ENCODE results near the gene NR1H4. TPM values are rescaled to one million over a fixed set of nuclear protein-coding genes. Genes with fewer than 3 reads are reported as not detected.
"Not testable (repeated sequence)": the region's sequence is repeated elsewhere in the genome, so short reads cannot be mapped to it uniquely, and the experiment has no call there.

NR1H4 gene
- total RNA-seq = not detected

DNA sequence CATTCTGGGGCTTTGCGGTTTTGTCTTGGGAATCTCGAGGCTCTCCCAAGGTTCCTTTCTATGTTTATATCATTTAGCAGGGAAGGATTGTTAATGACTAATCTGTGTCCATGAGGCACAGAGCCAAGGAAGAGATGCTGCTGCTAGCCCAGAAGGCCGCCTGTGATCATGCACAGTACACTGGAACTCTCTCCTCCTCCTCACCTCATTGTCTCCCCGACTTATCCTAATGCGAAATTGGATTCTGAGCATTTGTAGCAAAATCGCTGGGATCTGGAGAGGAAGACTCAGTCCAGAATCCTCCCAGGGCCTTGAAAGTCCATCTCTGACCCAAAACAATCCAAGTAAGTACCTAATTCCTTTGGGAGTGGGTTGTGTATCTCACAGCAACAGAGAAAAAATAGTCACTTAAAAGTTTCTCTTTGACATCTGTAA lies at the start of gene NR1H4:
Gene NR1H4 (plus strand): TSS at position 151 of the 435 bp plus-strand sequence. CDS start 19,458 bp downstream, outside the sequence.
- ATAC-seq = no peak
- DNase-seq = no peak
- Mint-ChIP-seq H3K4me3 (no peak within 1 kb of the TSS), H3K27me3 (ENCODE audit: low read depth) (peaks cover 3% of the 10 kb centered on the region), H3K36me3 (ENCODE audit: low read depth) (no peaks in the 10 kb centered on the region), H3K27ac (no peak within 1 kb of the TSS), H3K4me1 (ENCODE audit: low read depth) (no peaks in the 10 kb centered on the region), H3K9me3 (ENCODE audit: insufficient read depth) (no peaks in the 10 kb centered on the region)
- ChIA-PET CTCF (no interaction called here), POLR2A (no interaction called here)

DNA sequence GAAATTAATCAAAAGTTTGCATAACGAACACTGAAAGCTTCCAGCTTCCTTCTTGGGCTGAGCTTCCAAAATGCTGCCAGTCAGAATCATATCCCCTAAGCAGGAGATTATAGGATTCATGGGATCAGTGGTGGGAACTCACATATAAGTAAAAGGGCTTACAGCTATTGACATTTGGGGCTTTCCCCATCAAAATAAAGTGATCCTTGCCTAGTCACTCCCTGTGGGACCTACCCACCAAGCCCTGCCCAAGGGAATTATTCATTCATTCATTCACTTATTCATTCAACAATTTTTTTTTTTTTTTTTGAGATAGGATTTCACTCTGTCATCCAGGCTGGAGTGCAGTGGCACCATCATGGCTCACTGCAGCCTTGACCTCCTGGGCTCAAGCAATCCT lies 47.5 kb upstream of the NR1H4 start:
- H3K36me3 Mint-ChIP-seq (ENCODE audit: low read depth) = no peaks in the 10 kb centered on the region
- H3K27ac Mint-ChIP-seq = no peak overlapping the region
- ATAC-seq = no peak
- no peak for DNase-seq
- no peaks in the 10 kb centered on the region for H3K4me1 Mint-ChIP-seq (ENCODE audit: low read depth)
- no peaks in the 10 kb centered on the region for H3K9me3 Mint-ChIP-seq (ENCODE audit: insufficient read depth)
- ChIA-PET CTCF (interaction anchor here (1.1 kb wide), 1 partner anchor 21 kb away, joined by 3 read pairs; no protein-coding TSS in a partner anchor), POLR2A (no interaction called here)
- no peaks in the 10 kb centered on the region for H3K27me3 Mint-ChIP-seq (ENCODE audit: low read depth)
- no peak overlapping the region for H3K4me3 Mint-ChIP-seq

GRCh38 chr12:100427078-100427477 lies 46.6 kb upstream of the NR1H4 start:
- no peak overlapping the region for H3K27ac Mint-ChIP-seq
- ChIA-PET CTCF (no interaction called here), POLR2A (no interaction called here)
- H3K4me1 Mint-ChIP-seq (ENCODE audit: low read depth) = no peaks in the 10 kb centered on the region
- no peaks in the 10 kb centered on the region for H3K9me3 Mint-ChIP-seq (ENCODE audit: insufficient read depth)
- no peaks in the 10 kb centered on the region for H3K36me3 Mint-ChIP-seq (ENCODE audit: low read depth)
- ATAC-seq (no peak), DNase-seq (no peak)
- H3K27me3 Mint-ChIP-seq (ENCODE audit: low read depth) = no peaks in the 10 kb centered on the region
- H3K4me3 Mint-ChIP-seq = no peak overlapping the region

DNA sequence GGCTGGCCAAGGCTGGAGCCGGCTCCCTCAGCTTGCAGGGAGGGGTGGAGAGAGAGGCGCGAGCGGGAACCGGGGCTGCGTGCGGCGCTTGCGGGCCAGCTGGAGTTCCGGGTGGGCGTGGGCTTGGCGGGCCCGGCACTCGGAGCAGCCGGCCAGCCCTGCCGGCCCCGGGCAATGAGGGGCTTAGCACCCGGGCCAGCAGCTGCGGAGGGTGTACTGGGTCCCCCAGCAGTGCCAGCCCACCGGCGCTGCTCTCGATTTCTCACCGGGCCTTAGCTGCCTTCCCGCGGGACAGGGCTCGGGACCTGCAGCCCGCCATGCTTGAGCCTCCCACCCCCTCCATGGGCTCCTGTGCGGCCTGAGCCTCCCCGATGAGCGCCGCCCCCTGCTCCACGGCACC lies 43.4 kb upstream of the NR1H4 start:
- H3K27ac Mint-ChIP-seq; H3K4me1 Mint-ChIP-seq (ENCODE audit: low read depth); H3K36me3 Mint-ChIP-seq (ENCODE audit: low read depth); H3K9me3 Mint-ChIP-seq (ENCODE audit: insufficient read depth); H3K27me3 Mint-ChIP-seq (ENCODE audit: low read depth); POLR2A ChIA-PET; DNase-seq; H3K4me3 Mint-ChIP-seq; ATAC-seq; CTCF ChIA-PET: not testable (repeated sequence)

DNA sequence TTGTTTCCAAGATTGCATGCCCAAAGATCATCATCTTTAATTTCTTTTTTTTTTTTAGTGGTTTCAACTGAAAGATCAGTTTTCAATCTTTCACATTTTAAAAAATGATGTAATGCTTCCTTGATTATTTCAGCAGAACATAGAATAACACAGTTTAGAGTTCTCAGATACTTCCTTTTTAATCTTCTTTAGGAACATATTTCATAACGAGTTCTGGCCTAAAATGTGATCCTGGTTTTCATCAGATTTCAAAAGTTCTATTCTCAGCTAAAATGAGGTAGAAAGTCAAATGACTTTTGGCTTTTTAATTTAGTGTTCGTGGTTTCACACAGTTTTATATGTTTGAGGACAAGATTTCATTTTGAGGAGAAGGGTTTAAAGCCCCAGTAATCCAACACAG lies 40.0 kb upstream of the NR1H4 start:
- no peak for DNase-seq
- H3K9me3 Mint-ChIP-seq (ENCODE audit: insufficient read depth) = no peaks in the 10 kb centered on the region
- no peaks in the 10 kb centered on the region for H3K36me3 Mint-ChIP-seq (ENCODE audit: low read depth)
- H3K4me3 Mint-ChIP-seq = no peak overlapping the region
- no peak overlapping the region for H3K27ac Mint-ChIP-seq
- H3K27me3 Mint-ChIP-seq (ENCODE audit: low read depth) = no peaks in the 10 kb centered on the region
- no peak for ATAC-seq
- no peaks in the 10 kb centered on the region for H3K4me1 Mint-ChIP-seq (ENCODE audit: low read depth)
- ChIA-PET POLR2A (no interaction called here), CTCF (interaction anchor here (1.1 kb wide), 1 partner anchor 29 kb away, joined by 3 read pairs; no protein-coding TSS in a partner anchor)

GRCh38 chr12:100434177-100434576 lies 39.5 kb upstream of the NR1H4 start:
- POLR2A ChIA-PET = no interaction called here
- no peak for ATAC-seq
- H3K36me3 Mint-ChIP-seq (ENCODE audit: low read depth) = no peaks in the 10 kb centered on the region
- H3K27me3 Mint-ChIP-seq (ENCODE audit: low read depth) = no peaks in the 10 kb centered on the region
- CTCF ChIA-PET = interaction anchor here (1.1 kb wide), 1 partner anchor 29 kb away, joined by 3 read pairs; no protein-coding TSS in a partner anchor
- no peaks in the 10 kb centered on the region for H3K4me1 Mint-ChIP-seq (ENCODE audit: low read depth)
- H3K9me3 Mint-ChIP-seq (ENCODE audit: insufficient read depth) = no peaks in the 10 kb centered on the region
- no peak for DNase-seq
- H3K27ac Mint-ChIP-seq = no peak overlapping the region
- no peak overlapping the region for H3K4me3 Mint-ChIP-seq

DNA sequence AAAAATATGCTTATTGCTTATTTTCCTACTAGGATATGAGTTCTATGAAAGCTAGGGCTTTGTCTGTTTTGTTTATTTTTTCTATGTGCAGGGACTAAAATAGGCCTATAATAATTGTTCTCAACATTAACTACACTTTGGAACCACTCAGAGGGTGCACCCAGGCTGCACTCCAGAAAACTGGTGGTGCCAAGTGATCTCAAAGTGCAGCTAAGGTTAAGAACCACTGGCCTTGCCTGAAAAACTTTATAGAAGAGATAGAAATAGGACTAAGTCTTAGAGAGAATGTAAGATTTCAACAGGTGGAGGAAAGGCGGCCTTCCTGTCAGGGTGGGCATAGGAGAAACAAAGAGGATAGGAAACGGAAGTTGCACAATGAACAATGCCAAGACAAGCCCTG lies 37.7 kb upstream of the NR1H4 start:
- Mint-ChIP-seq H3K4me3 (no peak overlapping the region), H3K27me3 (ENCODE audit: low read depth) (peaks cover 2% of the 10 kb centered on the region), H3K27ac (no peak overlapping the region), H3K4me1 (ENCODE audit: low read depth) (no peaks in the 10 kb centered on the region), H3K36me3 (ENCODE audit: low read depth) (no peaks in the 10 kb centered on the region), H3K9me3 (ENCODE audit: insufficient read depth) (no peaks in the 10 kb centered on the region)
- CTCF ChIA-PET = no interaction called here
- DNase-seq (no peak), ATAC-seq (no peak)
- POLR2A ChIA-PET = no interaction called here

- ATAC-seq (no peak), DNase-seq (no peak)
- POLR2A ChIA-PET = no interaction called here
- Mint-ChIP-seq H3K36me3 (ENCODE audit: low read depth) (no peaks in the 10 kb centered on the region), H3K4me3 (no peak overlapping the region), H3K9me3 (ENCODE audit: insufficient read depth) (no peaks in the 10 kb centered on the region), H3K4me1 (ENCODE audit: low read depth) (no peaks in the 10 kb centered on the region), H3K27me3 (ENCODE audit: low read depth) (peaks cover 2% of the 10 kb centered on the region), H3K27ac (no peak overlapping the region)
- CTCF ChIA-PET = no interaction called here
These were observed 36.4 kb upstream of the NR1H4 start for GRCh38 chr12:100437038-100437841.

DNA sequence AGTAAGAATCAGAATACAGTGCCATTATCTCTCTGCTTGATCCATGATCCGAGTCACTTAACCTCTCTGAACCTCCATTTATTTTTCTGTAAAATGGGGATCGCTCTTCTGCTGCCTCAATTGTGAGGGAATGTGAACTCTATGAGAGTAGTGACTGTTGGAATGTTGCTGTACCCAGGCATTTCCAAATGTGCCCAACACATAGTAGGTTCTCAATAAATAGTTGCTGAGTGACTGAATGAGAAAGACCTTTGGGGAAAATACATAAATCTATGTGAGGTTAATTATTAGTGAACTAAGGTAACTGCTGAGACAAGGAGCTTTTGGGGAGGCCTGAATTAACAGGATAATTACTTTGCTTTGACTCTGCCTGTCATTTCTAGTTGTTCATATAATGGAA lies 33.9 kb upstream of the NR1H4 start:
- no peaks in the 10 kb centered on the region for H3K4me1 Mint-ChIP-seq (ENCODE audit: low read depth)
- DNase-seq = no peak
- no peak for ATAC-seq
- CTCF ChIA-PET = interaction anchor here (1.1 kb wide), 1 partner anchor 35 kb away, joined by 3 read pairs; no protein-coding TSS in a partner anchor
- no peak overlapping the region for H3K27ac Mint-ChIP-seq
- no peaks in the 10 kb centered on the region for H3K9me3 Mint-ChIP-seq (ENCODE audit: insufficient read depth)
- no peaks in the 10 kb centered on the region for H3K36me3 Mint-ChIP-seq (ENCODE audit: low read depth)
- POLR2A ChIA-PET = no interaction called here
- H3K27me3 Mint-ChIP-seq (ENCODE audit: low read depth) = peaks cover 2% of the 10 kb centered on the region
- H3K4me3 Mint-ChIP-seq = no peak overlapping the region

GRCh38 chr12:100442403-100442802 lies 31.3 kb upstream of the NR1H4 start:
- POLR2A ChIA-PET = no interaction called here
- no peaks in the 10 kb centered on the region for H3K9me3 Mint-ChIP-seq (ENCODE audit: insufficient read depth)

GRCh38 chr12:100443434-100443833 lies 30.2 kb upstream of the NR1H4 start:
- Mint-ChIP-seq H3K9me3 (ENCODE audit: insufficient read depth) (no peaks in the 10 kb centered on the region), H3K27ac (no peak overlapping the region), H3K4me1 (ENCODE audit: low read depth) (no peaks in the 10 kb centered on the region), H3K4me3 (no peak overlapping the region), H3K27me3 (ENCODE audit: low read depth) (peaks cover 3% of the 10 kb centered on the region), H3K36me3 (ENCODE audit: low read depth) (no peaks in the 10 kb centered on the region)
- CTCF ChIA-PET = no interaction called here
- DNase-seq (no peak), ATAC-seq (no peak)
- POLR2A ChIA-PET = no interaction called here

More at GRCh38 chr12:100442403-100442802, 31.3 kb upstream of the NR1H4 start:
- CTCF ChIA-PET = no interaction called here
- Mint-ChIP-seq H3K4me3 (no peak overlapping the region), H3K4me1 (ENCODE audit: low read depth) (no peaks in the 10 kb centered on the region), H3K27me3 (ENCODE audit: low read depth) (peaks cover 2% of the 10 kb centered on the region), H3K36me3 (ENCODE audit: low read depth) (no peaks in the 10 kb centered on the region), H3K27ac (no peak overlapping the region)
- DNase-seq (no peak), ATAC-seq (no peak)

GRCh38 chr12:100445081-100445481 lies 28.6 kb upstream of the NR1H4 start:
- Mint-ChIP-seq H3K9me3 (ENCODE audit: insufficient read depth) (no peaks in the 10 kb centered on the region), H3K27me3 (ENCODE audit: low read depth) (peaks cover 2% of the 10 kb centered on the region), H3K27ac (no peak overlapping the region), H3K4me3 (no peak overlapping the region), H3K4me1 (ENCODE audit: low read depth) (no peaks in the 10 kb centered on the region), H3K36me3 (ENCODE audit: low read depth) (no peaks in the 10 kb centered on the region)
- ChIA-PET POLR2A (no interaction called here), CTCF (no interaction called here)
- no peak for DNase-seq
- ATAC-seq = no peak

DNA sequence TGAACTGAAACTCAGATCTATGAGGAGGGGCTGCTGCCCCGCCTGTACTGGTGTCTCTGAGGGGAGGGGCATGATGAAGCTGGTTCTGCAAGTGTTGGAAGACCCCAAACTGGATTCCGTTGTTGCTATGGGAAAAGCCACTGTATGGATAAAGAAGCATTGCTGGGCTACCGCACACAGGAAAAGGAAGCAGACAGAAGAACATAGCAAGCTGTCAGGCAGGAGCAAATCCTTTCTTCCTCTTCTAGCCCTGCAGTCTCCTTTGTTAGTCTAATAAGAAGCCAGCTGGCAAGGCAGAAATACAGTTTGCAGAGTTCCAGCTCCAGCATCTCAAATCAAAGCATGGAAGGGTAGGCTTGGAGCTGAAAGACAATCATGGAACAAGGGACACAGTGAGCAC lies 26.3 kb upstream of the NR1H4 start:
- H3K36me3 Mint-ChIP-seq (ENCODE audit: low read depth) = no peaks in the 10 kb centered on the region
- ATAC-seq (no peak), DNase-seq (no peak)
- no peak overlapping the region for H3K27ac Mint-ChIP-seq
- peaks cover 5% of the 10 kb centered on the region for H3K27me3 Mint-ChIP-seq (ENCODE audit: low read depth)
- no peaks in the 10 kb centered on the region for H3K4me1 Mint-ChIP-seq (ENCODE audit: low read depth)
- H3K4me3 Mint-ChIP-seq = no peak overlapping the region
- H3K9me3 Mint-ChIP-seq (ENCODE audit: insufficient read depth) = no peaks in the 10 kb centered on the region
- POLR2A ChIA-PET = no interaction called here
- CTCF ChIA-PET = interaction anchor here (1.0 to 1.1 kb wide), 2 partner anchors 9 to 42 kb away, joined by 3 read pairs; no protein-coding TSS in a partner anchor
